ENCODE measurements around the gene TENT4A. TPM values are rescaled to one million over a fixed set of nuclear protein-coding genes. Genes with fewer than 3 reads are reported as not detected.

The TENT4A gene
- total RNA-seq (2021; ENCODE audit: unreplicated experiment): 29.6 TPM
- polyA plus RNA-seq (2012; ENCODE audit: insufficient read length): 21.0 TPM
- percentile 90 among the genes with signal in this experiment for Bru-seq, nascent RNA
- percentile 93 among the genes with signal in this experiment for BruChase-seq, experiment 1, labeled RNA remaining after a 2-hour chase
- BruChase-seq, experiment 2, labeled RNA remaining after a 6-hour chase: percentile 86 among the genes with signal in this experiment
- long read RNA-seq, full-length matches to known transcripts: 16 of 58 reads
- long read RNA-seq, partial matches to known transcripts: 33 of 58 reads
- long read RNA-seq, other reads (novel, unspliced or antisense): 9 of 58 reads

DNA sequence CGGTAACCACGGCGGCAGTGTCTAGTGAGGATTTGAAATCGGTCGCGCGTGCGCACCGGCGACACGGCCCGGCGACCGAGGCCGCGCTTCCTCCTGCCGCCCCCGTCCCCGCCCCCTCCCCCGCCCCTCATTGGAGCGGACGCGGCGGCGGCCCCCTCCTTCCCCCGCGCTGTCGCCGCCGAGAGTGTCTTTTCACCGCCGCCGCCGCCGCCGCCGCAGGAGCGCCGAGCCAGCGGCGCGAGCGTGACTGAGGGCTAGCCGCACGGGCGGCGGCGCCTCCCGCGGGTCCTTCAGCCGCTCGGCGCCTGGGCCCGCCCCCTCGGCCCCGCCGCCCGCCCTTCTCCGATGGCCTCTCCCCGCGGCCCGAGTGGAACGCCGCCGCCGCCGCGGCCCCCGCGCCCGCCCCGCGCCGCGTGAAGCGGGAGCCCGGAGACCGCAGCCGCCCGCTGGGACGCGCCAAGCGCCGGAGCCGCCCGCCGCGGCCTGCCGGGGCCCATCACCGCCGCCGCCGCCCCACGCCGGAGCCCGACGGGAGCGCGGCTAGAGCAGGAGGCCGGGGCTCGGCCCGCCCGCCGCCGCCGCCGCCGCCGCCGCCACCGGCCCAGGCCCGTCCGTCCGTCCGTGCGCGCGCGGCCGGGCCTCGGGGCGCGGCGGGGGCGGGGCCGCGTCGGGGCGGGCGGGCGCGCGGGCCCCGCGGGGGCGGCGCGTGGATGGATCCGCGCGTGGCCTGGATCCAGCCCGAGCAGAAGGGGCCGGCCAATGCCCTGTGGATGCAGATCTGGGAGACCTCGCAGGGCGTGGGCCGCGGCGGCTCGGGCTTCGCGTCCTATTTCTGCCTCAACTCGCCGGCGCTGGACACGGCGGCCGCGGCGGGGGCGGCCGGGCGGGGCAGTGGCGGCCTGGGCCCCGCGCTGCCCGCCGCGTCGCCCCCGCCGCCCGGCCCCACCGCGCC is at the start of gene TENT4A:
TSS of gene TENT4A (plus strand) at position 159 of the 952 bp plus-strand sequence. CDS start at position 711, 552 bp downstream.
- ATAC-seq: peak; percentile 62
- CTCF ChIA-PET: no interaction called here
- Histone ChIP-seq H3K27ac (ENCODE audit: low read length) (peak within 1 kb of the TSS; percentile 97), H3K36me3 (ENCODE audit: control insufficient read depth, insufficient read depth, low read length) (no peaks in the 10 kb centered on the region; the same call in 1 of the 2 replicates), H3K4me3 (ENCODE audit: low read depth in 2 of 2, low read length in 2 of 2) (peak within 1 kb of the TSS; percentile 77 to 87), H3K4me1 (ENCODE audit: control insufficient read depth, insufficient read depth, low read length) (peaks cover 24% of the 10 kb centered on the region), H3K27me3 (ENCODE audit: control insufficient read depth, insufficient read depth, low read length) (no peaks in the 10 kb centered on the region), H3K9me3 (ENCODE audit: control insufficient read depth, insufficient read depth, low read depth, low read length) (no peaks in the 10 kb centered on the region)
- no peak for DNase-seq (ENCODE audit: low read depth, low spot score)
- TF ChIP-seq TCF7L2 (IDR thresholded peaks at IDR 0.05; ENCODE audit: low read depth, low read length): no peak
- TF ChIP-seq POLR2AphosphoS5 (IDR thresholded peaks at IDR 0.05; ENCODE audit: low read depth, low read length): no peak
- TF ChIP-seq, protein P1, sequence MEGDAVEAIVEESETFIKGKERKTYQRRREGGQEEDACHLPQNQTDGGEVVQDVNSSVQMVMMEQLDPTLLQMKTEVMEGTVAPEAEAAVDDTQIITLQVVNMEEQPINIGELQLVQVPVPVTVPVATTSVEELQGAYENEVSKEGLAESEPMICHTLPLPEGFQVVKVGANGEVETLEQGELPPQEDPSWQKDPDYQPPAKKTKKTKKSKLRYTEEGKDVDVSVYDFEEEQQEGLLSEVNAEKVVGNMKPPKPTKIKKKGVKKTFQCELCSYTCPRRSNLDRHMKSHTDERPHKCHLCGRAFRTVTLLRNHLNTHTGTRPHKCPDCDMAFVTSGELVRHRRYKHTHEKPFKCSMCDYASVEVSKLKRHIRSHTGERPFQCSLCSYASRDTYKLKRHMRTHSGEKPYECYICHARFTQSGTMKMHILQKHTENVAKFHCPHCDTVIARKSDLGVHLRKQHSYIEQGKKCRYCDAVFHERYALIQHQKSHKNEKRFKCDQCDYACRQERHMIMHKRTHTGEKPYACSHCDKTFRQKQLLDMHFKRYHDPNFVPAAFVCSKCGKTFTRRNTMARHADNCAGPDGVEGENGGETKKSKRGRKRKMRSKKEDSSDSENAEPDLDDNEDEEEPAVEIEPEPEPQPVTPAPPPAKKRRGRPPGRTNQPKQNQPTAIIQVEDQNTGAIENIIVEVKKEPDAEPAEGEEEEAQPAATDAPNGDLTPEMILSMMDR (IDR thresholded peaks at IDR 0.05): no peak
- BruUV-seq (replicated peaks): no TSS peak
- in situ Hi-C loops (cut with HindIII; ENCODE audit: low pct_unique_long_range_greater_than_20kb, low sequenced_read_pairs) (no loop called here), intact Hi-C loops (cut with micrococcal nuclease; ENCODE audit: unreplicated experiment) (loop anchor here (10.0 kb wide), 1 partner anchor 79 kb away; the partner anchor contains the start of genes NSUN2 and SRD5A1)
- POLR2A ChIA-PET: no interaction called here

DNA sequence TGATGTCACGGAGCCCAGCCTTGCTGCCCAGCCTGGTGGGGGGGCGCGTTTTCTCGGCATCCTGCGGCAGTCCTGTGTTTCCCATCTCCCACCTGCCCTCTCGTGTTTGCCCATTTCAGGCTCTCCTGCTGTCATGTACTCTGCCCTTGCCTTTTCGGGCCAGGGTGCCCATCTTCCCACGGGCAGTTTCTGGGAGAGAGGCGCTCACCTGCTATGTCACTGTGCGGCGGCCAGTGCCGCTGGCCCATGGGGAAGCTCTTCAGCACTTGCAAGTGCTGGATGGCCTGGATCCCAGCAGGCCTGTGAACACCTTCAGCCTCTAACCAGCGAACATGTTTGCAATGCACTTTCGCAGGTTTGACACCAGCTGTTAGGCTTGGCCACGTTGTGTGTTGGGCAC is 46.5 kb upstream of the TENT4A start:
- DNase-seq (ENCODE audit: low read depth, low spot score) (no peak), ATAC-seq (no peak)
- TF ChIP-seq, protein P1 (IDR thresholded peaks at IDR 0.05): no peak
- Histone ChIP-seq H3K27ac (ENCODE audit: low read length) (no peak overlapping the region), H3K36me3 (ENCODE audit: control insufficient read depth, insufficient read depth, low read length) (no peaks in the 10 kb centered on the region), H3K4me3 (ENCODE audit: low read depth in 2 of 2, low read length in 2 of 2) (no peak overlapping the region), H3K4me1 (ENCODE audit: control insufficient read depth, insufficient read depth, low read length) (no peaks in the 10 kb centered on the region), H3K9me3 (ENCODE audit: control insufficient read depth, insufficient read depth, low read depth, low read length) (no peaks in the 10 kb centered on the region), H3K27me3 (ENCODE audit: control insufficient read depth, insufficient read depth, low read length) (no peaks in the 10 kb centered on the region)
- ChIA-PET CTCF (no interaction called here), POLR2A (no interaction called here)
- intact Hi-C loops (cut with micrococcal nuclease; ENCODE audit: unreplicated experiment): no loop called here
- in situ Hi-C loops (cut with HindIII; ENCODE audit: low pct_unique_long_range_greater_than_20kb, low sequenced_read_pairs): no loop called here
- BruUV-seq (replicated peaks): no TSS peak

- ATAC-seq: no peak
- POLR2A ChIA-PET: no interaction called here
Measured at GRCh38 chr5:6667648-6668047, 45.6 kb upstream of the TENT4A start.

More at GRCh38 chr5:6667648-6668047, 45.6 kb upstream of the TENT4A start:
- intact Hi-C loops (cut with micrococcal nuclease; ENCODE audit: unreplicated experiment): no loop called here
- Histone ChIP-seq H3K9me3 (ENCODE audit: control insufficient read depth, insufficient read depth, low read depth, low read length) (no peaks in the 10 kb centered on the region), H3K4me3 (ENCODE audit: low read depth in 2 of 2, low read length in 2 of 2) (no peak overlapping the region), H3K4me1 (ENCODE audit: control insufficient read depth, insufficient read depth, low read length) (no peaks in the 10 kb centered on the region), H3K27me3 (ENCODE audit: control insufficient read depth, insufficient read depth, low read length) (no peaks in the 10 kb centered on the region), H3K27ac (ENCODE audit: low read length) (no peak overlapping the region), H3K36me3 (ENCODE audit: control insufficient read depth, insufficient read depth, low read length) (no peaks in the 10 kb centered on the region)
- CTCF ChIA-PET: no interaction called here
- in situ Hi-C loops (cut with HindIII; ENCODE audit: low pct_unique_long_range_greater_than_20kb, low sequenced_read_pairs): no loop called here
- DNase-seq (ENCODE audit: low read depth, low spot score): no peak
- no peak for TF ChIP-seq TCF7L2 (IDR thresholded peaks at IDR 0.05; ENCODE audit: low read depth, low read length)
- TF ChIP-seq, protein P1 (IDR thresholded peaks at IDR 0.05): no peak
- TF ChIP-seq POLR2AphosphoS5 (IDR thresholded peaks at IDR 0.05; ENCODE audit: low read depth, low read length): no peak
- TF ChIP-seq, protein P2, sequence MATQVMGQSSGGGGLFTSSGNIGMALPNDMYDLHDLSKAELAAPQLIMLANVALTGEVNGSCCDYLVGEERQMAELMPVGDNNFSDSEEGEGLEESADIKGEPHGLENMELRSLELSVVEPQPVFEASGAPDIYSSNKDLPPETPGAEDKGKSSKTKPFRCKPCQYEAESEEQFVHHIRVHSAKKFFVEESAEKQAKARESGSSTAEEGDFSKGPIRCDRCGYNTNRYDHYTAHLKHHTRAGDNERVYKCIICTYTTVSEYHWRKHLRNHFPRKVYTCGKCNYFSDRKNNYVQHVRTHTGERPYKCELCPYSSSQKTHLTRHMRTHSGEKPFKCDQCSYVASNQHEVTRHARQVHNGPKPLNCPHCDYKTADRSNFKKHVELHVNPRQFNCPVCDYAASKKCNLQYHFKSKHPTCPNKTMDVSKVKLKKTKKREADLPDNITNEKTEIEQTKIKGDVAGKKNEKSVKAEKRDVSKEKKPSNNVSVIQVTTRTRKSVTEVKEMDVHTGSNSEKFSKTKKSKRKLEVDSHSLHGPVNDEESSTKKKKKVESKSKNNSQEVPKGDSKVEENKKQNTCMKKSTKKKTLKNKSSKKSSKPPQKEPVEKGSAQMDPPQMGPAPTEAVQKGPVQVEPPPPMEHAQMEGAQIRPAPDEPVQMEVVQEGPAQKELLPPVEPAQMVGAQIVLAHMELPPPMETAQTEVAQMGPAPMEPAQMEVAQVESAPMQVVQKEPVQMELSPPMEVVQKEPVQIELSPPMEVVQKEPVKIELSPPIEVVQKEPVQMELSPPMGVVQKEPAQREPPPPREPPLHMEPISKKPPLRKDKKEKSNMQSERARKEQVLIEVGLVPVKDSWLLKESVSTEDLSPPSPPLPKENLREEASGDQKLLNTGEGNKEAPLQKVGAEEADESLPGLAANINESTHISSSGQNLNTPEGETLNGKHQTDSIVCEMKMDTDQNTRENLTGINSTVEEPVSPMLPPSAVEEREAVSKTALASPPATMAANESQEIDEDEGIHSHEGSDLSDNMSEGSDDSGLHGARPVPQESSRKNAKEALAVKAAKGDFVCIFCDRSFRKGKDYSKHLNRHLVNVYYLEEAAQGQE (IDR thresholded peaks at IDR 0.05; ENCODE audit: insufficient read depth in 1 of 2, low read depth in 2 of 2, low read length in 1 of 2): no peak
- TF ChIP-seq SIN3A (IDR thresholded peaks at IDR 0.05; ENCODE audit: borderline replicate concordance, insufficient read depth, low read depth, low read length): no peak
- no TSS peak for BruUV-seq (replicated peaks)
